Hepatocyte (in vitro differentiated cells): ENCODE results near the gene VAMP8. TPM values are rescaled to one million over a fixed set of nuclear protein-coding genes. Genes with fewer than 3 reads are reported as not detected.
"Not testable (repeated sequence)": the region's sequence is repeated elsewhere in the genome, so short reads cannot be mapped to it uniquely, and the experiment has no call there.

Experiments used
- DNase-seq: peaks from one replicate; pipeline ENCODE4 v3.0.0-alpha.2; 2016; ENCODE audit warnings: low spot score
- H2AFZ ChIP-seq: fragments of 200-600 bp; sonication (generic); 2 replicates; pipeline ENCODE4 v1.6.0; 2016; ENCODE audit warnings: antibody characterized with exemption, mild to moderate bottlenecking
- H3K27ac ChIP-seq: fragments of 200-600 bp; sonication (generic); 2 replicates; pipeline ENCODE4 v1.5.1; 2016; ENCODE audit warnings: mild to moderate bottlenecking
- H3K27me3 ChIP-seq: fragments of 200-600 bp; sonication (generic); 2 replicates; pipeline ENCODE4 v1.6.1; 2016
- H3K36me3 ChIP-seq: fragments of 200-600 bp; sonication (generic); replicated peaks from 2 replicates; pipeline ENCODE4 v1.5.1; 2016; ENCODE audit warnings: low read depth; ENCODE audit not compliant: insufficient read depth
- H3K4me1 ChIP-seq: fragments of 200-600 bp; sonication (generic); 2 replicates; pipeline ENCODE4 v1.5.1; 2016; ENCODE audit warnings: mild to moderate bottlenecking, moderate library complexity; ENCODE audit not compliant: insufficient read depth
- H3K4me2 ChIP-seq: fragments of 200-600 bp; sonication (generic); 2 replicates; pipeline ENCODE4 v1.6.0; 2016
- H3K4me3 ChIP-seq: fragments of 200-600 bp; sonication (generic); 2 replicates; pipeline ENCODE4 v1.5.1; 2016; ENCODE audit warnings: mild to moderate bottlenecking
- H3K79me2 ChIP-seq: fragments of 200-600 bp; sonication (generic); 2 replicates; pipeline ENCODE4 v1.6.0; 2017; ENCODE audit warnings: mild to moderate bottlenecking
- H3K9me2 ChIP-seq: fragments of 200-600 bp; sonication (generic); replicated peaks from 2 replicates; pipeline ENCODE4 v1.6.0; 2017; ENCODE audit warnings: mild to moderate bottlenecking; ENCODE audit not compliant: insufficient read depth
- H3K9me3 ChIP-seq: fragments of 200-600 bp; sonication (generic); 2 replicates; pipeline ENCODE4 v1.5.1; 2016; ENCODE audit warnings: low read depth, mild to moderate bottlenecking
- H4K20me1 ChIP-seq: fragments of 200-600 bp; sonication (generic); 2 replicates; pipeline ENCODE4 v1.6.0; 2016; ENCODE audit warnings: mild to moderate bottlenecking; ENCODE audit not compliant: insufficient read depth, poor library complexity, severe bottlenecking
- CTCF ChIP-seq: fragments of 200-600 bp; sonication (generic); IDR thresholded peaks from 2 replicates; pipeline ENCODE4 v1.5.1; 2016; ENCODE audit warnings: antibody characterized with exemption, mild to moderate bottlenecking; ENCODE audit not compliant: poor library complexity
- EZH2 ChIP-seq: fragments of 200-600 bp; sonication (generic); IDR thresholded peaks from 2 replicates; pipeline ENCODE4 v1.6.1; 2016; ENCODE audit warnings: antibody characterized with exemption, mild to moderate bottlenecking, borderline replicate concordance
- EZH2phosphoT487 ChIP-seq: fragments of 200-600 bp; sonication (generic); IDR thresholded peaks from one replicate; pipeline ENCODE4 v1.6.1; 2018; ENCODE audit warnings: antibody characterized with exemption, mild to moderate bottlenecking, low read depth, moderate library complexity; ENCODE audit not compliant: unreplicated experiment, severe bottlenecking
- WGBS: methylation state at CpG from one replicate; pipeline ENCODE4 v1.1.6; 2016; ENCODE audit warnings: low lambda C conversion rate; ENCODE audit errors: missing lambda C conversion rate; 5-methylcytosine and 5-hydroxymethylcytosine counted together
- polyA plus RNA-seq: library from polyadenylated mRNA; unstranded; fragments of >200 nt; fragmentation: Nextera tagmentation; extraction: Ambion mirVana; gene quantifications from 2 replicates; pipeline ENCODE4 v1.2.1, GENCODE V29; 2016
- total RNA-seq: library from RNA; depleted of rRNA; stranded (reverse); fragments of >200 nt; gene quantifications from 2 replicates; pipeline ENCODE4 v1.2.3, GENCODE V29; 2014

The VAMP8 gene
- total and polyA plus RNA-seq, 2 experiments from 2014 or later = 50.7 to 213 TPM

- Histone ChIP-seq H3K27ac (peak overlapping the region; percentile 79), H3K9me2 (no peaks in the 10 kb centered on the region), H3K27me3 (no peaks in the 10 kb centered on the region), H3K79me2 (no peaks in the 10 kb centered on the region), H3K4me3 (no peak overlapping the region), H3K4me2 (peak overlapping the region; percentile 16), H3K4me1 (peaks cover 14% of the 10 kb centered on the region), H4K20me1 (no peaks in the 10 kb centered on the region), H2AFZ (no peak overlapping the region), H3K36me3 (no peaks in the 10 kb centered on the region), H3K9me3 (no peaks in the 10 kb centered on the region)
- DNase-seq = no peak
- TF ChIP-seq CTCF (no peak), EZH2 (no peak), EZH2phosphoT487 (no peak)
- 49% methylated on average over 7 of the region's 7 CpGs for WGBS
Measured at GRCh38 chr2:85589982-85590791, 12.8 kb downstream of the VAMP8 start.

GRCh38 chr2:85590950-85591349 lies 13.6 kb downstream of the VAMP8 start:
- Histone ChIP-seq H3K4me2 (peak overlapping the region; percentile 54), H4K20me1 (no peaks in the 10 kb centered on the region), H3K79me2 (peaks cover 2% of the 10 kb centered on the region), H3K27ac (peak overlapping the region; percentile 79), H3K4me3 (no peak overlapping the region), H3K27me3 (no peaks in the 10 kb centered on the region), H3K9me3 (no peaks in the 10 kb centered on the region), H3K4me1 (peaks cover 7% of the 10 kb centered on the region), H2AFZ (no peak overlapping the region), H3K36me3 (no peaks in the 10 kb centered on the region), H3K9me2 (no peaks in the 10 kb centered on the region)
- TF ChIP-seq EZH2 = no peak
- no peak for TF ChIP-seq CTCF
- TF ChIP-seq EZH2phosphoT487 = no peak
- no peak for DNase-seq
- WGBS = 71% methylated on average over 2 of the region's 2 CpGs

GRCh38 chr2:85591563-85591962 lies 14.2 kb downstream of the VAMP8 start:
- no peaks in the 10 kb centered on the region for H3K36me3 ChIP-seq
- no peaks in the 10 kb centered on the region for H3K9me3 ChIP-seq
- no peaks in the 10 kb centered on the region for H3K27me3 ChIP-seq
- WGBS = 85% methylated on average over 12 of the region's 12 CpGs
- no peak overlapping the region for H2AFZ ChIP-seq
- no peaks in the 10 kb centered on the region for H3K9me2 ChIP-seq
- peak overlapping the region; percentile 79 for H3K27ac ChIP-seq
- H3K4me3 ChIP-seq = no peak overlapping the region
- no peak overlapping the region for H3K4me2 ChIP-seq
- no peak for TF ChIP-seq EZH2
- TF ChIP-seq EZH2phosphoT487 = no peak
- TF ChIP-seq CTCF = no peak
- peaks cover 8% of the 10 kb centered on the region for H3K79me2 ChIP-seq
- DNase-seq = no peak
- peaks cover 3% of the 10 kb centered on the region for H4K20me1 ChIP-seq
- peaks cover 12% of the 10 kb centered on the region for H3K4me1 ChIP-seq

GRCh38 chr2:85592299-85592698 lies 14.9 kb downstream of the VAMP8 start:
- not testable (repeated sequence) for H3K27ac ChIP-seq, H2AFZ ChIP-seq, DNase-seq, H3K27me3 ChIP-seq, H3K36me3 ChIP-seq, H3K4me2 ChIP-seq, H4K20me1 ChIP-seq, H3K4me3 ChIP-seq, H3K9me3 ChIP-seq, H3K9me2 ChIP-seq
- H3K79me2 ChIP-seq = peaks cover 16% of the 10 kb centered on the region
- 90% methylated on average over 9 of the region's 9 CpGs for WGBS
- H3K4me1 ChIP-seq = peaks cover 14% of the 10 kb centered on the region
